Forelimb muscle (tissue), 1 donor: ENCODE results near the gene IFNG-AS1. TPM values are rescaled to one million over a fixed set of nuclear protein-coding genes. Genes with fewer than 3 reads are reported as not detected.

Experiments used
- DNase-seq: peaks from one replicate; pipeline ENCODE4 v3.0.0-alpha.2; 2013; ENCODE audit warnings: low read depth
- polyA plus RNA-seq: library from polyadenylated mRNA; unstranded; fragments of 120-200 nt; gene quantifications from one replicate; pipeline ENCODE4 v1.2.1, GENCODE V29; 2013; ENCODE audit not compliant: insufficient read length

The IFNG-AS1 gene
- polyA plus RNA-seq, 1 donor = 0.15 TPM

DNA sequence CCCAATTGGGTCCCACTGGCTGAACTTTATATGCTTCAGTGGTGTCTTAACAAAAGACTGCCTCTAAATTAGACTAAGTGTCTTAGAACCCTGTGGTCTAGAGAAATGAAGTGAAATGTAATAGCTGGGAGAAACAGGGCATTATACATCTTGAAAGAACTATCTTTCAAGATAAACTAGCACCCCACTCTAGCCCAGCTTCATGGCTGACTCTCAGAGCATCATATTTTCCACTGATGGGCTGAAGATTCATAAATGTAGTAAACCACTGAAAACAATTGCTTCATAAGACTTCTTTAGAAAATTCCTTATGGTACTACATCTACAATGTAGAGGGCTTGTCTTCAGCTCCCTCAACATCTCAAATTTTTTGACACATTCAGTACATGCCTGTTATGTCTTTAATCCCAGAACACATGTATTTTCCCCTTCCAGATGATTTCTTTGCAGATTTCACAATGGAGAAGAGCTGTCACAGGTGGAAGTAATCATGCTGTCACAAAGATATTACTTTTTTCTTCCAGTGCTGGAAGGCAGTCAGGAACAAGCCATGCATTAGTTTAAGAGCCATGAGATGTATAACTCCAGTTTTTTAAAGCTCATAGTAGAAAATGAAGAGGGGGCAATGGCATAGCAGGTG is 48.5 kb downstream of the IFNG-AS1 start:
- DNase-seq = no peak

DNA sequence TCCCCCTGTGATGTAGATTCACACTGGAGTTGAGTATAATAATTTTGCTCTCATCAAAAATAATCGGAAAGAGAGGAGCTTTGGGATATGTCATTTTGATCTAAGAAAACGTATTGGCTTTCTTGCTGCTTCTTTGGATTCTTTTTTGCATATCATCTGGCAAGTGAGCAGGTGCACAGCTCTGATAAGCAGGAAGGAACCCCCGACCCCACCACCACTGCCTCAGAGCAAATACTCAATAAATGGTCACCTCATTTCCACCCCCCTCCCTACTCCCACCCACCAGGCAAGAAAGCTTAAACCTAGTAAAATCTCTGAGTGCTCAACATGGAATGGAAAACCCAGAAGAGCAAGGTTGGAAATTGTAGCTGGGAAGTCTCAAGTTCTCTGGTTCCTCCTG is 49.4 kb downstream of the IFNG-AS1 start:
- no peak for DNase-seq

GRCh38 chr12:68040450-68041075 is 51.3 kb downstream of the IFNG-AS1 start:
- peak; percentile 25 for DNase-seq

- DNase-seq = no peak
These were observed 53.0 kb downstream of the IFNG-AS1 start for GRCh38 chr12:68042212-68042699.

DNA sequence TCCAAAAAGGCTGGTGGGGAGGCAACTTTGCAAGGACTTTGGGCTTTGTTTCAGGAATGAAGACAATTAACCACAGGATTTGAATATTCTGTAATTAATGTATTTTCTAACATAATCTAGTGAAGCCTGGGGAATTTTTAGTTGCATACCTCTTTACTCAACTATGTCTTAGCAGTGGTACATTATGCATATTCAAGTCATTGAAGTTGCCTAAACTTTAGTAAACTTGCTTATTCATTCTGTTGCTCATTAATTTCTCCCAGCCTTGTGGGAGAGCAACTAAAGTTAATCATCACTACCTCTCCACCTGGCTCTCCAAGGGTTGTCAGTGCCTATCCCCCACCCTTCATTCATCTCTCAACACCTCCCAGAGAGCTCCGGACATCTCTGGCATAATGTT is 54.2 kb downstream of the IFNG-AS1 start:
- no peak for DNase-seq

GRCh38 chr12:68048648-68049297 is 59.5 kb downstream of the IFNG-AS1 start:
- no peak for DNase-seq

GRCh38 chr12:68056300-68056699 is 67.1 kb downstream of the IFNG-AS1 start:
- DNase-seq = no peak

DNA sequence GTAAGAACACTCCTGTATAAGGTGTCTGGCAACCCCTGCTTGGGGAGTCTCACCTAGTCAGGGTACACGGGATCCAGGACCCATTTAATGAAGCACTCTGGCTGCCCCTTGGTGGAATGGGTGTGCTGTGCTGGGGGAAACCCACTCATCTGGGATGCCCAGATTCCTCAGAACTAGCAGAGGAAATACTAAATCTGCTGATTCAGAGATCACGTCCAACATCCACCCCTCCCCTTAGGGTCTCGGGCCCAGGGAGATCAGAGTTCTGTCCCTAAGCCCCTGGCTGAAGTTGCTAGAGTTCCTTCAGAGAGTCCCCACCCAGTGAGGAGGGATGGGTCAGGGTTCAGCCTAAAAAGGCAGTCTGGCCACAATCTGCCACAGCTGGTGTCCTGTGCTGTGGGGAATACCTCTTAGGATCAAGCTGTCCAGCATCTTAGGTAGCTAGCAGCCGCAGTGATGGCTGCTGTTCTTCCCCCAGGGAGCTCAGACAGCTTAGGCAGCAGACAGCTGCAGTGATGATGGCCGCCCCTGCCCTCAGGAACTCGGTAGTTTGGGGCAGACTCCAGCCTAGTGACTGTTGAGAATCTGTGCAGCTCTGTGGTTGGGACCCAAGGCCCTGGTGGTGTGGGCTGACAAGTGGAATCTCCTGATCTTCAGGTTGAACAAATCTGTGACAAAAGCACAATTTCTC is 74.8 kb downstream of the IFNG-AS1 start:
- DNase-seq = no peak

GRCh38 chr12:68065163-68065562 is 75.9 kb downstream of the IFNG-AS1 start:
- DNase-seq = no peak

GRCh38 chr12:68065687-68066086 is 76.4 kb downstream of the IFNG-AS1 start:
- no peak for DNase-seq

- no peak for DNase-seq
These were observed 78.6 kb downstream of the IFNG-AS1 start for GRCh38 chr12:68067762-68068376.

DNA sequence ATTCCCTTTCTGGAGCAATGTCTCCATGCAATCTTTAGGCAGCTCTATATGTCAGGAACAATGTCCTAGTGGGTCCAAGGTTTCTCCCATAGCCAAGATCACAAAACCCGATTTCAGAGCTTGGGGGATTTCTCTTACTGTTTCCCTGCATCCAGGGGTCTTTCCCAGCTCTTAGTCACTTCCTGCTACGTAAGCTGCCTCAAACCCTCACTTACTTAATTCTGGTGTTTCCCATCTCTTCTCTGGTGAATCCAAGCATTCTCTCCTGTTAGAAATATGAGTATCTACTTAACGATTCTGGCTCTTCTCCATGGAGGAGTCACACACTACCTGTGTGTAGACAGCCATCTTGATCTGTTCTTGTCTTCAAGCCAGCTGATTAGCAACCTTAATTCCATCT is 80.0 kb downstream of the IFNG-AS1 start:
- no peak for DNase-seq

Other genes with a start within 250 kb of the IFNG-AS1 start
- gene IFNG, start 170.3 kb downstream of the IFNG-AS1 start, polyA plus RNA-seq = not detected
- not detected for gene IL26, start 236.4 kb downstream of the IFNG-AS1 start, polyA plus RNA-seq